DMS53 treated with DMSO at 0.1 percent for 48 hours (cell line): ENCODE results near the gene CDCA4.
"Not testable (repeated sequence)": the region's sequence is repeated elsewhere in the genome, so short reads cannot be mapped to it uniquely, and the experiment has no call there.

Source experiments
- DNase-seq: peaks from one replicate; lab custom pipeline; 2025; ENCODE audit not compliant: unreplicated experiment; lab: John Stamatoyannopoulos, UW

Gene CDCA4

DNA sequence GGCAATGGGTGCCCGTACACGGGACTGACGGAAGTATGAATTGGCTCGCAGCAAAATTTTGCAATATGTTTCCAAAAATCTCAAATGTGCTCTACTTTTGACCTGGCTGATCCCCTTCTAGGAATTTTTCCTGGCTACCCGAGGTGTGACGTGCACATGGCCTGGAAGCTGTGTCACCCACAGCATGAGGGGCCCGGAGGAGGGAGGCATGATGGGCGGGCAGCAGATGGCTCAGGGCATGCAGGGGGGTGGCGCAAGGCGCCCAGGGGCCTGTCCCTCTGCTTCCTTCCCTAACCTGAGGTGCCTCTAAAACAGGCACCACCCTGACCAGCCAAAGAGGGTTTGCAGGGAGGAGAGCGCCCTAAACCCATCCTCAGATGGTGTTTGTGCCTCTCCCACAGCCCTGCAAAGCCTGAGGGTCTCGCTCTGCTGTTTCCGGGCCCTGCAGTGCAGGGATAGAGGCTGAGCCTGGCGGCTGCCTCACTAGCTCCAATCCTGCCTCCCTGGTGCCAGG lies 37.7 kb upstream of the CDCA4 start:
- no peak for DNase-seq

DNA sequence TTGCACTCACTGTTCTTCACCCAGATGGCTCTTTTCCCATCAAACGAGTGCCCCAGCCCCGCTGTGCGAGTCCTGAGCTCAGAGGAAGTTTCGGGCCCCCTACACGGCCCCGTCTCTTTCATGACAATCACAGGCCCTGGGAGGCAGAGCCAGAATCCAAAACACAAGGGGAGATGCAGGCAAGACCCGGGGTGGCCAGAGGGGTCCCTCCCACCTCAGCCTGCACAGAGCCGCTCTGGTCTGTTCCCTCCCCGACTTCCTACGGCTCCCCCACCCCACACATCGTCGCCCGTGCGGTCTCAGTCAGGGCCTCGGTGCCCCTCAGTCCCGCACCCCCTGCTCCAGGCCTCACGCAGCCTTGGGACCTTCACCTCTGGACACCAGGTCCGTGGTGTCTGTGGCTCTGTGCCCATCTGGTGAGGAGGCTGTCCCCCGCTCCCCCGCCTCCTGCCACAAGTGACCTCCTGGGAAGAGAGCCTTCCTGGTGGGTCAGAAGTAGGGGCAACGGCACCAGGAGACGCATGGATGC lies 35.5 kb upstream of the CDCA4 start:
- DNase-seq, result no peak

DNA sequence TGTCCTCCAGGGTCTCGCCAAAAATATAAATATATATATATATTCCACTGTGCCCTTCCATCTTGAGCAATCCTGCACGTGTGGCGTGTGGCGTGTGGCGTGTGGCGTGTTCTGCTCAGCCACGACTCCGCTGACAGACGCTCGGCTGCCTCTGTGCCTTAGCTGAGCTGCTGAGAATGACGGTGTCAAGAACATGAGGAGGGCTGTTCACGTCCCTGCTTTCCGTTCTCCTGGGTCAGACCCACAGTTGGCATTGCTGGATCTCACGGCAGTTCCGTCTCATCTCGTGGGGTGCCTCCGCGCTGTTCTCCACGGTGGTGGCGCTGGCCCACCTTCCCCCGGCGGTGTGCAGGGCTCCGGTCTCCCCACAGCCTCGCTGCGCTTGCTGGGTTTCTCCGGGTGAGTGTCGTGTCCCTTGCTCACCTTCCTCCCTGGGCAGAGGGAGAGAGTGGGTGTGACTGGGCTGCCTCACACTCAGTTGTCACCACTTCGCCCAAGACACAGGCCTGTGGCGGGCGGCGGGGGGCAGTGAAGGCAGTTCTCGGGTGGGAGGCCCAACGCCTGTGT lies 34.9 kb upstream of the CDCA4 start:
- DNase-seq, result no peak

DNA sequence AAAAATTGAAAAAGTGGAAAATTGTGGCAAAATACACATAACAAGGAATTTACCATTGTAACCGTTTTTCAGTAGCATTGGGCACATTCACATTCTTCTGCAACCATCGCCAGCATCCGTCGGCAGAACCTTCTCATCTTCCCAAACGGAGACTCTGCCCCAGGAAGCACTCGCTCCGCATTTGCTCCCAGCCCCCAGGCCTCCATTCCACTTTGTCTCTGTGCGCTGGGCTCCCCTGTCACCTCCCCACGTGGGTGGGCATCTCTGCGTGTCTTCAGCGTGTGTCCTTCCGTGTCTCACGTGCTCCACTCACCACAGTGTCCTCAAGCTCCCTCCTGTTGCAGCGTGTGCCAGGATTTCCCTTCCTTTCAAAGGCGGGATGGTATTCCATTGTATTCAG lies 34.5 kb upstream of the CDCA4 start:
- DNase-seq, result no peak

DNA sequence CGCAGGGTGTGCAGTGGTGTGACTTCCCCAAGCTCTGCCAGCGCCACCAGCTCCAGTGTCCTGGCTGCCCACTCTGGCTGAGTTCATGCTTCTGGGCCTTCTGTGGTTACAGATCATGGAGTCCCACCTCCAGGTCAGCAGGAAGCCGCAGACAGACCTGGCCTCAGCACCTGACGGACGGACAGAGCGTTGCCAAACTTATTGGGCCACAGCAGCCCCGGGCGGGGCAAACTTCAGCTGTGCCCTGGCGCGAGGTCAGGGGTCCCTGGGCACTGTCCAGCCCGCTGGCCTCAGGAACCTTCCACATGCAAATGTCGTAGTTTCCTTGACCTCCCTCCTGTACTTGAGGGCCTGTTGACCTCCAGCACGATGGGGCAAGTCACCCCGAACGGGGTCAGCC lies 33.1 kb upstream of the CDCA4 start:
- DNase-seq, result no peak

DNA sequence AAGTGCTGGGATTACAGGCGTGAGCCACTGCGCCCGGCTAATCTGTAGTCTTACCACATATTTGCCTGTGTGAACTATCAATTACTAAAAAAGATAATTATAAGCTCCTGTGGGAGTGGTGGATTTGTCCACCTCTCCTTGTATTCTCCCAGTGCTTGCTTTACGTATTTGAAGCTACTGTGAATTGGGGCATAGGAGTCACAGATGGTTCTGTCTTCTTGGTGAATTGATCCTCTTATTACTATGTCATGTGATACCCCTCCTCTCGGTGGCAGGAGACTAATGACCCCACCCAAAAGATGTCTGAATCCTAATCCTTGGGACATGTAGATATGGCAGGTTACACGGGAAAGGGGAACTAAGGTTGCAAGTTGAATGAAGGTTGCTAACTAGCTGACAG lies 32.5 kb upstream of the CDCA4 start:
- no peak for DNase-seq

DNA sequence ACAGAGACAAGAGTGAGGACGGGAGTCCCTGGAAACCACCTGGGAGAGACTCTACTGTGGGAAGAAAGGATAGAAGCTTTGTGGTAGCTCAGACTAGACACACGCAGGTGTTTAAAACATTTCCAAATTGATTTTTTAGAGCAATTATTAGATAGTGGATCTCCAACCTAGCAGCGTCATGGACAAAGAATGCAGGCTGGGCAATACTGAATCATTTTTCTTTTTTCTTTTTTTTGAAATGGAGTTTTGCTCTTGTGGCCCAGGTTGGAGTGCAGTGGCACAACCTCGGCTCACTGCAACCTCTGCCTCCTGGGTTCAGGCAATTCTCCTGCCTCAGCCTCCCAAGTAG lies 31.2 kb upstream of the CDCA4 start:
- DNase-seq, result no peak

DNA sequence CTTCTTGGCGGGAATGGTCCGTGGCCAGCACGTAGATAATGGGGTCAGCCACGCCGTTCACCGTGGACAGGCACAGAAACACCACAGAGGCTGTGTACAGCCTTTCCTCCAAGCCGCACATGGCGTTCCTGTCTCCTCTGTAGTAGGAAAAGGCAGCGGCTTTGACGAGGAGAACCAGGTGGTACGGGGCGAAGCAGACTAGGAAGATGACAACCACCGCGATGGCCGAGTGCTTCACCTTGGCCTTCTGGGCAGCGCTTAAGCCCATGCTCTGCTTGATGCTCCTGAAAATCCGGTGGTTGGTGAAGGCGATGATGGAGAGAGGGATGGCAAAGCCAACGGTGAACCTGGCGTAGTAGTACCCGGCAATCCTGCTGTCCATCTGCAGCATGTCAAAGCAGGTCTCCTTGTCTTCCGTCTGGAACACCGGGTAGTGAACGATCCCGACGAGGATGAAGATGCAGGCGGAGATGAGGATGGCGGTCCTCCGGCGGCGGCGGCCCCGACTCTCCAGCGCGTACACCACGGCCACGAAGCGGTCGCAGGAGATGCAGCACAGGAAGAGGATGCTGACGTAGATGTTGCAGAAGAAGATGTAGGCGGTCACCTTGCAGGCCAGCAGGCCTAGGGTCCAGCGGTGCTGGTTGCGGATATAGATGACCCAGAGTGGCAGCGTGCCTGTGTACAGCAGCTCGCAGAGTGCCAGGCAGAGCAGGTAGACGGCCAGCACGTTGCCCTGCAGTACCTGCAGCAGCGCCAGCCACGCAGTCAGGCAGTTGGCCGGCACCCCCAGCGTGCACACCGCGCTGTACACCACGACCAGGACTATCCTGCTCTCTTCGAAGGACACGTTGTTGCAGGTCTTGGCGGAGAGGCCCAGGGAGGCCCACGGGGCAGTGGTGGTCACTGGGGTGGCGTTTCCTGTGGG lies 30.6 kb upstream of the CDCA4 start:
- no peak for DNase-seq

DNA sequence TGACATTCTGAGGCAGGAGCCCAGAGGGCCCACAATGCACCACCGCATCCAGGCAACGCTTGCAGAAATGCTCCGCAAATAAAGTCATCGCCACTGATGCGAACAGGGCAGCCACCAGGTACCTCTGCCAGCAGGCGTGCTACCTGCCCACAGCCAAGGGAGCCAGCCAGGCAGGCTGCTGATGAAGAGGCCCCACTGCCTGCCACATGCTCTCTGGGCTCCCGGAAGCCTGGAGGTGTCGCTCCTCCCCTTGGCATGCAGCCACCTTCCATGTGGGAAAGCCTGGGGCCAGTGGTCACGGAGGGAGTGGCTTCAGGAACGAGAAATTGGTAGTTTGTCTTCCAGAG lies 29.6 kb upstream of the CDCA4 start:
- peak; percentile 34 for DNase-seq

DNA sequence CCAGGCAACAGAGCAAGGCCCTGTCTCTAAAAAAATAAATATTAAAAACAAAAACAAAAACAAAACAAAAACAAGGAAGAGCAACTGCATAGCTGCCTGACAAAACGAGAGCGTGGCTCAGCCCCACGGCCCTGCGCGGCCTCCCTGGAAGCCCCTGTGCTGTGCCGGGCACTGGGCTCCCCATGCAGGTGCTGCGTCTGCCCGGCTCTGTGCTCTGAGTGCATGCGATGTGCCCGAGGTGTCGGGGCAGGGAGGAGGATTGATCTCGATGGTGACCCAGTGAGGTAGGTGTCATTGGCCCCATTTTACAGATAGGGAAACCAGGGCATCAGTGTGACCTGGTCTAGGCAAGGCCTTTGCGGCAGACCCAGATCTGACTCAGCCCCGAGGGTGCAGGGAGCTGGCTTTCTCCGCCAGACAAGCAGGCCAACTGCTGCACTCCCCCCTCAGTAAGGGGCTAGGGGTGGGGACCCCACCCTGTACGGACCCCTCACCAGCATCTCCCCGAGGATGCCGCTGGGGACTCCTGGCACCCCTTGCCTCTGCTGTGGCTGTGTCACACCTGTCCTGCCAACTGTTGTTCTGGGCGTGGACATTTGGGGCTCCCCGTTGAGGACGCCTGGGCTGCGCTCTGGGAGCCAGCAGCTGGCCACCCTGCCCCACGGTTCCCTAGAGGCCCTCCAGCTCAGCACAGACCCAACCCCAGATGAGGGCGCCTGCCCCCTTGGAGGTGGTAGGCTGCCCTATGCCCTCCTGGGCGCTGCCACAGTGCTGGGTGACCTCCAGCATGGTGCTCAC lies 29.1 kb upstream of the CDCA4 start:
- no peak for DNase-seq

DNA sequence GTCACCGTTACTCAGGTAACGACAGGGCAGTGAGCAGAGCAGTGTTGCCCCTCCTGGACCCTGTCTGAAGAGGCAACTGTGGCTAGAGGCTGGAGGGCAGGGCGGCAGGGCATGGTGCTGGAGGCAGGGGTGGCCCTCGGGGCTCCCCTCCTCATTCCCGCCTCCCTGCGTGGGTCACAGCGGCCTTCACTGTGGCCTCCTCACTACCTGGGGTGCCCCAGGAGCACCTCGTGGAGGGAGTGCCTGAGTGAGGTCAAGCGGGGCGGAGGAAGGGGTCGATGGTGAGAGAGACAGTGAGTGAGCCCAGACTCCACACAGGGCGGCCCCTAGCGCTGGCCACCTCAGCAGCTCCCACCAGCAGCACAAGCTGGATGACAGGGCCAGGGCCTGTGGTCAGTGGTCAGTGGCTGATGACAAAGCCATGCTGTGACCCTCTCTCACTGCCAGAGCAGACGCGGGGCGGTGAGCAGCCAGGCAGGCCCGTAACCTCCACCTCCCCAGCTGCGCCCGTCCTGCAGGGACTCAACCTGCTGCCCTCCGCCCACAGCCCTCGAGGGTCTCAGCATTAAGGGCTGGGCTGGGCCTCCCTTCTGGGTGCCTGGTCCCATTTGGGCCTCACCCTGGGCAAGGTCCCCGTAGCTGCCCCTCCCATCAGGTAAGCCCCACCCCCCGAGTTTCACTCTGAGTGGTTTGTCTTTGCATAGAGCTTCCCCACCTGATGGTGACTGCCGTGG lies 26.6 kb upstream of the CDCA4 start:
- DNase-seq, result no peak

DNA sequence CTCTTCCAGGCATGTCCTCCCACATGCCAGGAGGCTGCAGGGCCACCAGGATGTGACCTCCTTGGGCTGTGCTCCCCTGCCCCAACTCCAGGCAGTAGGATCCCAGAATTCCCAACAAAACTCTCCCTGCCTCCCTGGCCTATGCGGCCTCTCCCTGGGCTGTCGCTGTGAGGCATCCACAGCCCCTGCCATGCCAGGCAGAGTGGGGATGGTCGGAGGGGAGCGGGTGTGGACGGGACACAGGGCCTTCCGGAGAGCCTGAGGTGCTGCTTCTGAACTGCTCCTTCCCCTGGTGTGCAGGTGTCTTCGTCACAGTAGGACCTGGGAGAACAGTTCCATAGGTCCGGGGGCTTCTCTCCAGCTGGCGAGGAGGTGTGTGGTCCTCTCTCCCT lies 26.0 kb upstream of the CDCA4 start:
- no peak for DNase-seq

DNA sequence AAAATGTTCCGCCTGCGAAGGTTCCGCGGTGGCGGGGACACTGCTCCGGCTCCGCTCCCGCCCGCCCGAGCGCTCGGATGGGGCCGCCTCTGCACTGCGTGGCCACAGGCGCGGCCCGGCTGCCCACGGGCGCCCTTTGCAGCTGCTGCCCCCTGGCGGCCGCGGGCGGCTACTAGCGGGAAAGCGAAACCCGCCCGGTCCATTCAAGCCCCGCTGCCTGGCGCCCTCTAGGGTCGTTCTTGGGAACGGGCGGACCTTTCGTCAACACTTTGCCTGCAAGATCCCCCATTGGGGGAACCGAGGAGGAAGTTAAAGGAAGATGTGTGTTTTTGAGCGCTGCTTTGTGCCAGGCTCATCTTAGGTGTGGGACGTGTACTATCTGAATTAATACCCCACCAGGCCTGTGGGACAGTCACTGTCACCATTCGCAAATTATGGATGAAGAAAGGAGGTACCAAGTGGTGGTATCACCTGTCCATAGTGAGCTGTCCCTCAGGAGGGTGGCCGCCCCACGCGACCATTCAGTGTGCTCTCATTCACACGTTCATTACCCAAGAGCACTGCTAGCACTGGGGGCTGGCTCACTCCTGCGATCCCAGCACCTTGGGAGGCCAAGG lies 24.9 kb upstream of the CDCA4 start:
- DNase-seq, result peak; percentile 55

DNA sequence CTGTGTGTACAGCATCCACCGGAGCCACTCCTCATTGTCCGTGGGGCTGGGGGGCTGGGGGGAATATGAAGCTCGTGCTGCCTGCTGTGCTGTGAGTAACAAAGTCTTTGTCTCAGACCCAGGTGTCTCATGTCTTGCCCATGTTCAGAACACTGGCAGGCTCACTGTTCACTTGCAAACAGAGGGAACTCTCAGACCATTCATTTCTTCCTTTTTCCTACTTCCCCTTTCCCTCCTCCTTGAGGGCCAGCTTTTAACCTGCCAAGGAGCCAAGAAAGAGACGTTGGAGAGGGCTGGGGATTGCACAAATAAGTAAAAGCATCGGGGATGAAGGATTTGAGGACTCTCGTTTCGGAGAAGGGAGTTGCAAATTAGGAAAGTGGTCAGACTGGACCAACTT lies 22.8 kb upstream of the CDCA4 start:
- no peak for DNase-seq

DNA sequence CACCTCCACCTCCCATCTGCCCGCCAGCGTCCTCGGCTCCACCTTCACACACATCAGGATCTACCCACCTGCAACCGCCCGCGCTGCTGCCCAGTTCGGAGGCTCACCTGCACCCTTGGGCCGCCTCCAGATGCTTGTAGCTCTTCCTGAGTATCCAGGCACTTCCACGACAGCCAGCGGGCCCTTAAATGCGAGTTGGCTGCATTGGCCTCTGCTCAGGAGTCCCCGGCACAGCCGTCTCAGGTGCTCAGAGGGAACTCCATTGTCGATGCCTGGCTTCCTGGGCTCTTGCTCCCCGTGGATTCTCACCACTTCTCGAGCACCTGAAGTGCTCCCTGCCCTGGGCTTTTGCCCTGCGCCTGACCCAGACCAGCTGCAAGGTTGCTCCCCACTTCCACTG lies 21.9 kb upstream of the CDCA4 start:
- DNase-seq, result no peak

DNA sequence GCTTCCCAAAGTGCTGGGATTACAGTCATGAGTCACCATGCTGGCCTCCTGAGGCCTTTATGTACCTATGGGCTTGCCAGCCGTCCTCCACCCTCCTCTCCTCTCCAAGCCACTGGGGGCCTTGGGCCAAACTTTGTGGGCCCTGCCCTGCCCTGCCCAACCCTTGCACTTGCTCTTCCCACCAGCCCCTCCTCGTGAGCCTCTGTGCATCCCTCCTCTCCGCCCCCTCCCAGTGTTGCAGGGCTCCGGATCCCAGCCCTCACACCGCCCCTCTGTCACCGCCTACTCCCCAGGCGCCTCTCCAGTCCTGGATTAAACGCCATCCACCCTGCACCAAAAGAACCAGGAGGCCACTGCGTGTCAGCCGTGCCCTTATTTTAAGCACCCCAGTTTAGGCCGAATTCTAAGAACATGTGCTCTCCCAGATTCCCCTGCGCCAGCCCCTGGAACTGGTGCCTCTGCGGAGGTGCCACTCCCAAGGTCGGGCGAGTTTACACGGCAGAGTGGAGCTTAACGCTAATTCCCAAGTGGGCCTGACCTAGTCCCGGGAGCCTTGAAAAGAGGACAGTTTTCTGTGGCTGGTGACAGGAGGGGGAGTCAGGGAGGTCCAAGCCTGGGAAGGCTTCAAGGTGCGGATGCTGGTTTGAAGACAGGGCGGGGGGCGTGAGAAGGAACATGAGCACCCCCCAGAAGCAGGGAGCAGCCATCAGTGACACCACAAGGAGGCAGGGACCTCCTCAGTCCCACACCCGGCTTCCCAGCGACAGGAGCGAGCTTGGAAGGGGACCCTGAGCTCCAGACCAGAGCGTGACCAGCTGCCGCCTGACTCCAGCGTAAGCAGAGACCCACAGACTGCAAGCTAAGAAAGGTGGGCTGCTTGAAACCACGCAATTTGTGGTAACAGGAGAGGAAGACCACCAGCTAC lies 21.2 kb upstream of the CDCA4 start:
- DNase-seq, result no peak

DNA sequence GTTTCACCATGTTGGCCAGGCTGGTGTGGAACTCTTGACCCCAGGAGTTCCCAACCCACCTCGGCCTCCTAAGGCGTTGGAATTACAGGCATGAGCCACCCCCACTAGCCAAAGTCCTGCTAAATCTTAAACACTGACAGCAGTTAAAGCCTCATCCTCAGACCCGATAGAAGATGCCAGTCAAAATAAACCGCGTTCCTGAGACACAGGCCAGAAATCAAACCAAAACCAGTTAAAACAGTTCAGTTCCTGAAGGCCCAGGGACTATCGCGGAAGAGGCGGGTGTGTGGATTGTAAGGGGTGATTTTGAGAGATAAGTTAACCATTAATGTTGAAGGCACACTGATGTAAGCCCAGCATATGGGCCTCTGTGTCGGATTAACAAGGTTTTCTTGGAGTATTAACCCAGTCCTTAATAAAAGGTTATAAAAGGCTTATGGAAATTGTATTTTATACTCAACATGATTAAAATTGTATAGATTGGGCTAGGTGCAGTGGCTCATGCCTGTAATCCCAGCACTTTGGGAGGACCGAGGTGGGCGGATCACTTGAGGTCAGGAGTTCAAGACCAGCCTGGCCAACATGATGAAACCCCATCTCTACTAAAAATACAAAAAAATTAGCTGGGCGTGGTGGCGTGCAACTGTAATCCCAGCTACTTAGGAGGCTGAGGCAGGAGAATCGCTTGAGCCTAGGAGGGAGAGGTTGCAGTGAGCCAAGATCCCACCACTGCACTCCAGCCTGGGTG lies 18.7 kb upstream of the CDCA4 start:
- no peak for DNase-seq

DNA sequence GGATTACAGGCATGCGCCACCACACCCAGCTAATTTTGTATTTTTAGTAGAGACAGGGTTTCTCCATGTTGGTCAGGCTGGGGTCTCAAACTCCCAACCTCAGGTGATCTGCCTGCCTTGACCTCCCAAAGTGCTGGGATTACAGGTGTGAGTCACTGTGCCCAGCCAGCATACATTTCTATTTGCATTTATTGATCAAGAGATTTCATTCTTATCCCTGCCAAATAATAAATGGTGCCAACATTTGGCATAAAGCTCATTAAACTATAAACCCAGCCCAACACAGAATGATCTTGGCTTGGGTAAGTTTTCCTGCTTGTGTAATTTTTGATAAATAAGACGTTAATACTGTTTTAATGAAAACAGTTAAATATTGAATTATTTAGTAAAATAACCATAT lies 14.7 kb upstream of the CDCA4 start:
- DNase-seq, result not testable (repeated sequence)
